ENCODE data around the gene REEP6. TPM values are rescaled to one million over a fixed set of nuclear protein-coding genes. Genes with fewer than 3 reads are reported as not detected.

REEP6 gene
- total and polyA plus RNA-seq, 2 of the 8 experiments (the other 6 are each of a cell fraction or from before 2014, with no cell fraction given), result 12.6 to 20.7 TPM

GRCh38 chr19:1445185-1445931, 45.6 kb upstream of the REEP6 start:
- FAIRE-seq, result no peak
- WGBS, 2 experiments (ENCODE audit: extremely low coverage in 1 of 2, insufficient coverage in 1 of 2, insufficient read length in 1 of 2, insufficient replicate concordance in 2 of 2, low coverage in 1 of 2, low lambda C conversion rate in 2 of 2, missing lambda C conversion rate in 1 of 2), result 8% methylated on average over 51 of the region's 70 CpGs; no CpG with 5 or more reads in 1 of the 2 experiments
- peak in 1 of 2 experiments; percentile 95 for DNase-seq (ENCODE audit: low read depth in 1 of 2, low spot score in 2 of 2)
- Histone ChIP-seq H3K36me3 (ENCODE audit: control insufficient read depth in 2 of 4, insufficient read depth in 4 of 4, low read length in 3 of 4) (peaks cover 19 to 23% (median 22%) of the 10 kb centered on the region in 4 experiments), H4K5ac (ENCODE audit: insufficient read length, low read depth, low read length) (no peak overlapping the region), H2AK5ac (ENCODE audit: low read depth, low read length) (no peak overlapping the region), H3K79me1 (ENCODE audit: low read depth, low read length) (peaks cover 3% of the 10 kb centered on the region), H3K23ac (ENCODE audit: insufficient read length) (no peak overlapping the region), H2BK12ac (ENCODE audit: low read depth, low read length) (no peak overlapping the region), H3K4ac (replicated peaks; ENCODE audit: insufficient read length, low read depth, low read length) (no peak overlapping the region), H3K18ac (ENCODE audit: extremely low read depth, low read length) (no peak overlapping the region; the same call in 1 of the 2 replicates), H3K9ac (replicated peaks in 1 of 4; ENCODE audit: extremely low read depth in 1 of 4, low read depth in 3 of 4, low read length in 3 of 4) (no peak overlapping the region), H3K56ac (replicated peaks; ENCODE audit: insufficient read length, low read depth, low read length) (no peak overlapping the region), H3K9me3 (ENCODE audit: insufficient read depth in 2 of 2, low read depth in 1 of 2, low read length in 1 of 2) (no peaks in the 10 kb centered on the region), H2BK120ac (replicated peaks; ENCODE audit: low read depth, low read length) (no peak overlapping the region), H4K8ac (ENCODE audit: extremely low read depth, insufficient read depth, low read length) (peak overlapping the region; percentile 69; the same call in 1 of the 2 replicates), H3K79me2 (ENCODE audit: control insufficient read depth in 1 of 2, insufficient read depth in 2 of 2, low read length in 2 of 2) (peaks cover 0 to 4% of the 10 kb centered on the region in 2 experiments; a peak in 1 of 4 replicates), H3K14ac (ENCODE audit: insufficient read length) (no peak overlapping the region), H2BK5ac (ENCODE audit: low read depth, low read length) (no peak overlapping the region; the same call in 1 of the 2 replicates), H2BK15ac (ENCODE audit: low read length) (peak overlapping the region; percentile 72; the same call in 1 of the 2 replicates), H4K91ac (replicated peaks; ENCODE audit: insufficient read length, low read length) (no peak overlapping the region), H3K4me2 (ENCODE audit: insufficient read depth in 1 of 2, low read depth in 2 of 2, low read length in 2 of 2) (peak overlapping the region; percentile 11 to 76), H4K20me1 (replicated peaks in 1 of 2; ENCODE audit: control insufficient read depth in 1 of 2, insufficient read depth in 2 of 2, low read length in 2 of 2) (peaks cover 19 to 20% of the 10 kb centered on the region in 2 experiments), H3K4me1 (replicated peaks in 1 of 4; ENCODE audit: control insufficient read depth in 3 of 4, insufficient read depth in 4 of 4, low read length in 3 of 4) (peaks cover 0 to 18% (median 7%) of the 10 kb centered on the region in 4 experiments; a peak in 5 of 7 replicates), H3K27ac (ENCODE audit: low read depth, low read length) (no peak overlapping the region), H2AFZ (ENCODE audit: low read length) (no peak overlapping the region), H2BK20ac (ENCODE audit: low read length) (no peak overlapping the region), H3K27me3 (replicated peaks in 1 of 4; ENCODE audit: control insufficient read depth in 3 of 4, extremely low read depth in 1 of 4, insufficient read depth in 3 of 4, low read length in 3 of 4) (peaks cover 26 to 41% (median 38%) of the 10 kb centered on the region in 4 experiments), H3K23me2 (ENCODE audit: low read depth, low read length) (peaks cover 4% of the 10 kb centered on the region; the same call in 1 of the 2 replicates), H3K4me3 (ENCODE audit: extremely low read depth in 1 of 4, insufficient read depth in 2 of 4, low read depth in 3 of 4, low read length in 4 of 4) (peak overlapping the region; percentile 49 to 74 (median 66))
- ChIA-PET POLR2A (ENCODE audit: partially characterized antibody) (interaction anchor here (0.8 to 7.6 kb wide), 12 partner anchors 9 to 176 kb away, joined by 3 to 109 read pairs (median 5); partner anchors contain the start of genes APC2 and CIRBP), CTCF (ENCODE audit: partially characterized antibody) (interaction anchor here (0.7 to 5.6 kb wide), 12 partner anchors 10 to 179 kb away, joined by 3 to 54 read pairs (median 6); no protein-coding TSS in a partner anchor)
- no peak for TF ChIP-seq TCF12 (IDR thresholded peaks at IDR 0.05; ENCODE audit: low read depth, low read length)
- no peak for TF ChIP-seq NANOG (IDR thresholded peaks at IDR 0.05; ENCODE audit: insufficient read depth, low read depth, low read length, poor library complexity, severe bottlenecking)
- TF ChIP-seq PHF8 (conservative IDR thresholded peaks at IDR 0.05; ENCODE audit: low read depth, low read length), result 0 out of 2 replicates have a peak, but pooled peaks have one; percentile 29
- TF ChIP-seq TAF7 (optimal IDR thresholded peaks at IDR 0.05; ENCODE audit: borderline replicate concordance, low read depth, low read length), result no peak
- no peak for TF ChIP-seq ZNF274 (IDR thresholded peaks at IDR 0.05; ENCODE audit: borderline replicate concordance, extremely low read depth, low read length)
- no peak for TF ChIP-seq SIX5 (IDR thresholded peaks at IDR 0.05; ENCODE audit: low read depth, low read length)
- no peak for TF ChIP-seq MAX (IDR thresholded peaks at IDR 0.05)
- no peak for TF ChIP-seq CTBP2 (IDR thresholded peaks at IDR 0.05; ENCODE audit: borderline replicate concordance, insufficient read depth, insufficient read length, low read length)
- no peak for TF ChIP-seq KDM5A (IDR thresholded peaks at IDR 0.05; ENCODE audit: low read length)
- TF ChIP-seq BRCA1 (IDR thresholded peaks at IDR 0.05; ENCODE audit: low read depth, low read length), result no peak
- TF ChIP-seq BACH1 (IDR thresholded peaks at IDR 0.05; ENCODE audit: low read length), result peak; percentile 71; the same call in 1 of the 2 replicates

Measured in H1 (cell line).